ENCODE results near the gene TRAPPC2L. TPM values are rescaled to one million over a fixed set of nuclear protein-coding genes. Genes with fewer than 3 reads are reported as not detected.

The TRAPPC2L gene
- total and polyA plus RNA-seq, 2 donors from 2014 or later = 48.3 to 155 TPM

- no peak for TF ChIP-seq CTCF (IDR thresholded peaks at IDR 0.05; ENCODE audit: borderline replicate concordance, extremely low read depth, insufficient read depth)
- H3K9me3 ChIP-seq (ENCODE audit: control insufficient read depth in 2 of 3, insufficient read depth in 1 of 3, low read length in 3 of 3) = no peaks in the 10 kb centered on the region
- intact Hi-C loops (cut with DNase I) = no loop called here
- no peak overlapping the region for H3K9ac ChIP-seq (ENCODE audit: low read length in 3 of 3)
- FAIRE-seq = no peak
- no peaks in the 10 kb centered on the region for H3K27me3 ChIP-seq (ENCODE audit: control insufficient read depth, insufficient read depth, low read length)
- DNase-seq = no peak
- no peaks in the 10 kb centered on the region for H3K4me1 ChIP-seq (ENCODE audit: control insufficient read depth in 2 of 3, insufficient read depth in 2 of 3, low read depth in 1 of 3, low read length in 3 of 3)
- H3K36me3 ChIP-seq (ENCODE audit: control insufficient read depth in 2 of 3, insufficient read depth in 3 of 3, low read length in 3 of 3) = peaks cover 0 to 5% (median 0%) of the 10 kb centered on the region in 3 donors
- H3K27ac ChIP-seq (ENCODE audit: low read depth in 2 of 2, low read length in 2 of 2) = no peak overlapping the region
- H3K4me3 ChIP-seq (ENCODE audit: low read length in 3 of 3) = no peak overlapping the region
Observed at GRCh38 chr16:88831838-88832237, 25.1 kb upstream of the TRAPPC2L start.

- FAIRE-seq (no peak), DNase-seq (no peak)
- H3K9ac ChIP-seq (ENCODE audit: low read length in 3 of 3) = no peak overlapping the region
- peaks cover 0 to 5% (median 0%) of the 10 kb centered on the region in 3 donors for H3K36me3 ChIP-seq (ENCODE audit: control insufficient read depth in 2 of 3, insufficient read depth in 3 of 3, low read length in 3 of 3)
- no peaks in the 10 kb centered on the region for H3K27me3 ChIP-seq (ENCODE audit: control insufficient read depth, insufficient read depth, low read length)
- no peaks in the 10 kb centered on the region for H3K9me3 ChIP-seq (ENCODE audit: control insufficient read depth in 2 of 3, insufficient read depth in 1 of 3, low read length in 3 of 3)
- H3K27ac ChIP-seq (ENCODE audit: low read depth in 2 of 2, low read length in 2 of 2) = no peak overlapping the region
- no peaks in the 10 kb centered on the region for H3K4me1 ChIP-seq (ENCODE audit: control insufficient read depth in 2 of 3, insufficient read depth in 2 of 3, low read depth in 1 of 3, low read length in 3 of 3)
- TF ChIP-seq CTCF (IDR thresholded peaks at IDR 0.05; ENCODE audit: borderline replicate concordance, extremely low read depth, insufficient read depth) = no peak
- H3K4me3 ChIP-seq (ENCODE audit: low read length in 3 of 3) = no peak overlapping the region
- intact Hi-C loops (cut with DNase I) = no loop called here
Observed at GRCh38 chr16:88833086-88833485, 23.8 kb upstream of the TRAPPC2L start.

GRCh38 chr16:88834670-88835069 is 22.3 kb upstream of the TRAPPC2L start:
- FAIRE-seq = no peak
- Histone ChIP-seq H3K36me3 (ENCODE audit: control insufficient read depth in 2 of 3, insufficient read depth in 3 of 3, low read length in 3 of 3) (peaks cover 0 to 5% (median 0%) of the 10 kb centered on the region in 3 donors), H3K27ac (ENCODE audit: low read depth in 2 of 2, low read length in 2 of 2) (no peak overlapping the region), H3K27me3 (ENCODE audit: control insufficient read depth, insufficient read depth, low read length) (no peaks in the 10 kb centered on the region), H3K4me1 (ENCODE audit: control insufficient read depth in 2 of 3, insufficient read depth in 2 of 3, low read depth in 1 of 3, low read length in 3 of 3) (no peaks in the 10 kb centered on the region), H3K9ac (ENCODE audit: low read length in 3 of 3) (no peak overlapping the region), H3K9me3 (ENCODE audit: control insufficient read depth in 2 of 3, insufficient read depth in 1 of 3, low read length in 3 of 3) (no peaks in the 10 kb centered on the region), H3K4me3 (ENCODE audit: low read length in 3 of 3) (no peak overlapping the region)
- intact Hi-C loops (cut with DNase I) = no loop called here
- no peak for DNase-seq
- TF ChIP-seq CTCF (IDR thresholded peaks at IDR 0.05; ENCODE audit: borderline replicate concordance, extremely low read depth, insufficient read depth) = no peak

GRCh38 chr16:88835383-88835782 is 21.5 kb upstream of the TRAPPC2L start:
- TF ChIP-seq CTCF (IDR thresholded peaks at IDR 0.05; ENCODE audit: borderline replicate concordance, extremely low read depth, insufficient read depth) = no peak
- H3K4me3 ChIP-seq (ENCODE audit: low read length in 3 of 3) = no peak overlapping the region
- FAIRE-seq (no peak), DNase-seq (no peak)
- H3K27me3 ChIP-seq (ENCODE audit: control insufficient read depth, insufficient read depth, low read length) = no peaks in the 10 kb centered on the region
- H3K9me3 ChIP-seq (ENCODE audit: control insufficient read depth in 2 of 3, insufficient read depth in 1 of 3, low read length in 3 of 3) = no peaks in the 10 kb centered on the region
- peaks cover 0 to 7% (median 5%) of the 10 kb centered on the region in 3 donors for H3K36me3 ChIP-seq (ENCODE audit: control insufficient read depth in 2 of 3, insufficient read depth in 3 of 3, low read length in 3 of 3)
- H3K4me1 ChIP-seq (ENCODE audit: control insufficient read depth in 2 of 3, insufficient read depth in 2 of 3, low read depth in 1 of 3, low read length in 3 of 3) = no peaks in the 10 kb centered on the region
- H3K9ac ChIP-seq (ENCODE audit: low read length in 3 of 3) = no peak overlapping the region
- H3K27ac ChIP-seq (ENCODE audit: low read depth in 2 of 2, low read length in 2 of 2) = no peak overlapping the region
- intact Hi-C loops (cut with DNase I) = no loop called here
